ENCODE data around the gene SPATA1.
"Not testable (repeated sequence)": the region's sequence is repeated elsewhere in the genome, so short reads cannot be mapped to it uniquely, and the experiment has no call there.

Gene SPATA1

DNA sequence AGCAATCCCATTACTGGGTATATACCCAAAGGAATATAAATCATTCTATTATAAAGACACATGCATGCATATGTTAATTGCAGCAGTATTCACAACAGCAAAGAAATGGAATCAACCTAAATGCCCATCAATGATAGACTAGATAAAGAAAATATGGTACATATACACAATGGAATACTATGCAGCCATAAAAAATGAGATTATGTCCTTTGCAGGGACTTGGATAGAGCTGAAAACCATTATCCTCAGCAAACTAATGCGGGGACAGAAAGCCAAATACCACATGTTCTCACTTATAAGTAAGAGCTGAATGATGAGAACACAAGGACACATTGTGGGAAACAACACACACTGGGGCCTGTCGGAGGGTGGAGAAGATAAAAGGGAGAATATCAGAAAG is 88.8 kb downstream of the SPATA1 start:
- not testable (repeated sequence) for DNase-seq (ENCODE audit: low read depth)

DNA sequence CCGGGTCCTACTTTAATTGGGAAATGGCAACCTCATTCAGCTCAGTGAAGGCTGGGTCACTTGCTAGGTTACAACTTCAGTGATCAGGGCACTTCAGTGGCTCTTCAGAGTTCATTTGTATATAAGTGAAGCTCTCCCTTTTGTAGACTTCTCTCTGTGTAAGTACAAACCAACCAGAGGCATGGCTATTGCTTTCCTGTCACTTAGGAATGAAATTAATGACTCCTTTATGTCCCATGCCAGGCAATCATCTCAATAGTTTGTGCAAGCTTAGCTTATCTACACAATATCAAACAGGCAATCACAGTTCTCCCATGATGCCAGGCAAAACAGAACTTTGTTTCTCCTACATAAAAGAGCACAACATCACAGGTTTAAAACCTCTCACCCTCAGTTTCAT is 90.8 kb downstream of the SPATA1 start:
- no peak for DNase-seq (ENCODE audit: low read depth)

DNA sequence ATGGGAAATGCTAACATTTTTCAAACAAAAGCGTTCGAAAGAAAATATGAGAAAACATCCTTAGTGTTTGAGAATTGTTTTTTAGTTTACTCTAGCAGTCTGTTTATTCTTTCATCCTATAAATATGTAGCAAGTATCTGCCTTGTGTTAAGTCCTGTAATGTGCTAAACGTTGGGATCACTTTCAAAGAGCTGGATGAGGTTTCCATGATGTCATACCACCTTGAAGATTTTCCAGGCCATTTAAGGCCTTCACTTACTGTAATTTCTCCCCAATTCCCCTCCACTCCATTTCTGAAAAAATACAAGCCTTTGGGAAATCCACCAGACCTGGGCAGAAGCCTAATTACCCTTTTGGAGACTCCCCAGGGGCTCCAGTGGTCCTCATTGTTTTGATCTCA is 92.2 kb downstream of the SPATA1 start:
- DNase-seq (ENCODE audit: low read depth): no peak

DNA sequence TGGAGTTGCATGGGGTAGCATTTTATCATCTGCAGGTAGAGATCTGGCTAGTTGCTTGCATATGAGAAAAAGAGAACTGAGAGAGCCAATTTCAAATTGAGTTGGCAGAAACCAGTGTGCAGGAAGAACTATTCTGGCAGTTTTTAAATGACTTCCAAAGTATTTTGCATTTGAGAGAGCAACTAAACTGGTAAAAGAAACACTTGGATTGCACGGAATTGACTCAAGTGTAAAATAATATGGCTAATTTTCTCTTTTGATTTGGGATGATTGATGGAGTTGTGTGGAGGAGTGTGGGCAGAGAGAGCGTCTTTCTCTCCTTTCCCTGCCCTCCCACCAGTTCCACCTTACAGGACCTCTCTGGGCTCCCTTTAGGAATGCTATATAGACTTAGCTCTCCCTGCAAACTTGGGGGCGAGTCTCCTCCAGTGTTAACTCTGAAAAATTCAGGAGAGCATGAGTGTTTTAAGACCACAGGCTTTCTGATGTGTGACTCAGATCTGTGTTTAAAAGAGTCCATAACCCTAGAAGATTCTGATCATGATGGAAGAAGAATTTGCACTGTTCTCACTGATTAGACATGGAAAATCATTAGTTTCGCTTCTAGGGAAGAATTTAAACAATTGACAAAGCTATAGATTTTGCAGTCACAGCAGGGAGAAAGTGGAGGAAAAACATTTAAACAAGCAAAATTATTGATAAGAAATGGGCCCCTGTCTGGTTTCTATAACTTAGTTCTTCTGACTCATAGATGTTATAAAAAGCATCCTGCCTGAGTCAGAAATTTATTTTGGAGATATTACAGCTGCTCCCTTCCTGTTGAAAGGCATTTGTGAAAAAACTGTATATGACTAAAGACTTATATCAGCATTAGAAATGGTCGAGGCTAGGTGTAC is 92.9 kb downstream of the SPATA1 start:
- DNase-seq (ENCODE audit: low read depth): no peak

DNA sequence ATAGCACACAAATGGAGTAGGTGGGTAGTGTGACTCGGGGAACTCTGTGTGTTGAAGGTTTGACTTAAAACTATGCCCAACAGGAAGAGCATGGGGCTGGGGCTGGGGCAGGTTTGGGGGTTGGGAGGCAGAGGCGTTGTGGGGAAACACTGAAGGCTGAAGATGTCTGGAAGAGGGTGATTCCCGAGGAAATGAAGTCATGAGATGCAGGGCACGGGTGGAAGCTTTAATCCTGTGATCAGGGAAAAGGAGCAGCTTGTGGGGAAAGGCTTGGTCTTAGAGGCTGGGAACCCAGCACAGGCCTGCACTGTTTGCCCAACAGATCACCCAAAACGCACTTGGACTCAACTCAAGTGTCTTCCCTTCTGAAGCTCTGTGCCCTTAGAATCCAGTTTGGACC is 94.6 kb downstream of the SPATA1 start:
- no peak for DNase-seq (ENCODE audit: low read depth)

DNA sequence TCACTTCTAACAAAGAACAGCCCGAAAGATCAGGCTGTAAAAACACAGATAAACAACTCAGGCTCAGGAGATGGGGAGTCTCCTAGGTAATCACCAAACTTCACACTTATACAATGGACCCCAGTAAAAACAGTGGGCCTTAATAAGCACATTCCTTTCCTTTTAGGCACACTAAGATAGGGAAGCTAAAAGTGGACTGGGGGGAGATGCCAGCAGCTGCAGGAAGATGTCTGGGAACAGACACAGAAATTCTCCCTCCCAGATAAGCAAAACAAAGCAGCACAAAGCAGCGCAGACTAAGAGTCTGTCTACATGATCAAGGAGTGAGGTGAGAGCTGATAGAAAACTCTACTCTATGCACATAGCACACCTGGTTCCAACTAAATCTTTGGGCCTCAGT is 97.0 kb downstream of the SPATA1 start:
- DNase-seq (ENCODE audit: low read depth): no peak

DNA sequence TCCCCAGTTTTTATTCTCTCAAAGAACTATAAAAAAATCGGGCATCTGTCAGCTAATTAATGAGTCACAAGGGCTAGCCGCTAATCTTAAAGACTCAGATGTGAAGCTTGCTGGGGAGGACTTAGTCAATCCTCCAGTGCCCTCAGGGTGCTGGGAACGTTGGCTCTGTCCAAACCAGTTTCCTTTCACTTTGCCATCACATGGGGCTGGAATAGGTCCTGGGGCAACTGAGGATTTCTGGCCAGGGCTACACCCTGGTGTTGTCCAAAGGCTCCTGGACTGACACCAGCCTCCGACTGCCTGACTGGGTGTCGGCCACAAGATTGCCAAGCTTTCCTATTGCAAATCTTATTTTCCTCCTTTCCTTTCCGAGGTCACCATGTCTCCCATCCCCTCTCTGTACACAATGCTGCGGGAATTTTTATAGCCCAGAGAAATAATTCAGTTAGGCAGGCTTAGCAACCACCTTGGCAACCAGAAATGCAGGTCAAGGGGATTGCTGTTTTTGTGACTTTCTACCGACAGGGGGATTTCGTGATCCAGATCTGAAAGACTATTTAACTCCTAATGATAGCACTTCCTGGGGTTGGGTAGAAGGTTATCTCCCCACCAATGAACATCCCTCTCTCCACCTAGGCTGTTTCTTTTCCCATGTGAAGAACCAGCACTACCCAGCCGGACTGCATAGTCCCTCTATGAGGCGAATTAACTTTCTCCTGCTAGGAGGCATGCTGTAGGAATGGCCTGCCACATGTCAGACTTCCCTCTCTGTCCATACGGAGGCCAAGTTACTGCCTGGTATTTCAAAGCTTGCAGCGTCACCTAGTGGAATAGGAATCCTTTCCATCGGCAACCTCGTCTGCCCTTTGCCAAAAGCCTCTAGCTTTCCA is 98.0 kb downstream of the SPATA1 start:
- no peak for DNase-seq (ENCODE audit: low read depth)

DNA sequence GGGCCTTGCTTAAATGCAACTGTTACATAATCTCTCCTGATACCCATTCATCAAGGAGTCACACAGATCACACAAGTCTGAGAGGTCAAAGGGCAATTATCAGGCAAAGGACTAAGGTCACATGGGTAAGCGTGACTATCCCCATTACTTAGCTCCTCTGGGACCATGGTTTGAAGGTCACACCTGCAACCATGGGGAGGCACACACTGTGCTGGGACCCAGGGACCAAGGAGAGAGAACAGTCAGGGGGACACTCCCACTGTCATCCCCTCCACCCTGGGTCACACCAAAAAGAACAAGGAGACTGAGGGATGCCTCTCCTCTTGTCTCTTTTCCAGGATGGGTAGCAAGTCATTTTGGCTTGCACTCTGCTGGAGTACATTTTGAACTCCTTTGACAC is 99.0 kb downstream of the SPATA1 start:
- DNase-seq (ENCODE audit: low read depth): no peak

DNA sequence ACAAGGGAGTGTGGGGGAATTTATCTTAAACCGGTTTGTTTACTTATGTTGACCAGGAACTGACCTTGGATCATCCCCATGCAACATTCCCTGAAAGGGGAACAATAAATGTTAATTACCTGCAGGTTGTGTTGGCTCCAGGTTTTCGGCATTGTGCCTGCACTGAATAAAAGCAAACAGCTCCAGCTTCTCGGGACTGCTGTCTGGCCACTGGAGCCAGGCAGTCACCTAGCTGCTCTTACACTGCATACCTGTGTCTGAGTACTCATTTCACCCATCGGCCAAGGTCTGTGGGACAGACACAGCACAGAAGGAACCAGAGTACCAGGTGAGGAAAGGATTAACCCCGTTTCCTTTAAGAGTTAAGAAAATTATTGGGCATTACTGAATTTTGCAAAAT is 100.8 kb downstream of the SPATA1 start:
- no peak for DNase-seq (ENCODE audit: low read depth)

DNA sequence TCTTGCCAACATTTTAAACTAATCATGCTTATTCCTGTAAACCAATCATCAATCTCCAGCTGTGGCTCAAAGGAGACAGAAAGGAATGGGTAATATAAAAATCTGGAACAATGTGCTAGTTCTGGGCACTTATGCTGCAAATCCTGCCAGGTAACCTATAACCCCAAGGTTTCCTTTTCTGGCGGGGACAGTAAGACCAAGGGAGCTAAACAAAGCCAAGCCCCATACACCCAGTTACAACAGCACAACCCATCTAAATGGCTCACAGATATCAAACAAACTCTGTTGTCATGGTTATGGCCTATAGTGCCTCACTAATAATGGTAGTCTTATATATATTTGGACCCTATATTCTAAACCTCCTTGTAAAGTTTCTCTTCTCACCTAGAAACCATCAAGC is 104.9 kb downstream of the SPATA1 start:
- no peak for DNase-seq (ENCODE audit: low read depth)

DNA sequence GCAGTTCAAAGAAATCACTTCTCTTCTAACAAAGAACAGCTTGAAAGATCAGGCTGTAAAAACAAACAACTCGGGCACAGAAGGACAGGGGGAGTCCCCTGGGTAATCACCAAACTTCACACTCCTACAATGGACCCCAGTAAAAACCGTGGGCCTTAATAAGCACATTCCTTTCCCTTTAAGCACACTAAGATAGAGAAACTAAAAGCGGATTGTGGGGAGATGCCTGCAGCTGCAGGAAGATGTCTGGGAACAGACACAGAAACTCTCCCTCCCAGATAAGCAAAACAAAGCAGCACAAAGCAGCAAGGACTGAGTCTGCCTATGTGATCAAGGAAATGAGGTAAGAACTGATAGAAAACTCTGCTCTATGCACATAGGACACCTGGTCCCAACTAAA is 105.6 kb downstream of the SPATA1 start:
- DNase-seq (ENCODE audit: low read depth): no peak

DNA sequence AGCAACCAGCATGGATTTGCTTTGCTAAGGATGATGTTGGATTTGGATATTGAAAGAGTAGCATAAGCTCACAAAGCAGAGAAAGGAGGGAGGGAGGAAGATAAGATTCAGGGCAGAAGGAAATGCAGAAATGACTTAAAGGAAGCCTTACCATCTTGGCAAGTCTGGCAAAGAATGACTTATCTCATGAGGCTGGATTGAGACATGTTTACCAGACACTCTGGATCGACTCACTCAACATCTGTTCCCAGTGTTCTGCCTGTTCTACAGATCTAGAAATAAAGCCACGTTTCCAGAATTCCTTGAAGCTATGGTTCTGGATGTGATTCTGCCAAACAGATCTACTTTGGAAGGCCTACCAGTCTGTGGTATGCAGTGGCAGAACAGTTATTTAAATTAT is 106.8 kb downstream of the SPATA1 start:
- DNase-seq (ENCODE audit: low read depth): no peak

DNA sequence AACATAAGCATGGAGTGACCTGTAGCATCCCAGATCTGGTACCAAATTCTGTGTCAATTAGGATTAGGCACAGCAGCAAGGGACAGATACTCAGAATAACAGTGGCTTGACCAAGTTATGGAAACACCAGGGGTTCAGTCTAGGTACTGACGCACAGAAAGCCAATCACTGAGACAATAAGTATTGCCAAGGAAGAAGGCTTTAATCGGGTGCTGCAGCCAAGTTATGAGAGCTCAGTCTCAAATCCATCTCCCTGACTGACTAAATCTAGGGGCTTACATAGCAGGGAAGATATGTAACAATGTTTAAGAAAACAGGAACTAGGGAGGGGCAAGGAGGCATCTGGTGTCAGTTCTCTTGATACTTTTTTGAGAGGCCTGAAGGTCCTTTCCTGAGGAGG is 107.7 kb downstream of the SPATA1 start:
- no peak for DNase-seq (ENCODE audit: low read depth)

DNA sequence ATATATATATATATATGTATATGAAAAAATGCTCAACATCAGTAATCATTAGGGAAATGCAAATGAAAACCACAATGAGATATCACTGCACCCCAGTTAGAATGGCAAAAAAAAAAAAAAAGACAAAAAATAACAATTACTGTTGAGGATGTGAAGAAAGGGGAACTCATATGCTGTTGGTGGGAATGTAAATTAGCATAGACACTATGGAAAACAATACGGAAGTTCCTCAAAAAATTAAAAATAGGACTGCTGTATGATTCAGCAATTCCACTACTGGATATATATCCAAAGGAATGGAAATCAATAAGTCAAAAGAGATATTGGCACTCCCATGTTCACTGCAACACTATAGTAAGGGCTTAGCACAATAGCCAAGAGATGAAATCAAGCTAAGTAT is 109.6 kb downstream of the SPATA1 start:
- no peak for DNase-seq (ENCODE audit: low read depth)
